Measurements from ENCODE around the gene ARHGEF33. TPM values are rescaled to one million over a fixed set of nuclear protein-coding genes. Genes with fewer than 3 reads are reported as not detected.

The ARHGEF33 gene
- total and polyA plus RNA-seq, 2 of the 13 experiments (the other 11 are each of a cell fraction or from before 2014, with no cell fraction given): 0.04 TPM; not detected in 1

- TF ChIP-seq ZNF292 (CRISPR knock-in tag; IDR thresholded peaks at IDR 0.05; ENCODE audit: borderline replicate concordance, low read depth) (peak; percentile 99), HBP1 (CRISPR knock-in tag; IDR thresholded peaks at IDR 0.05; ENCODE audit: low read depth) (peak; percentile 84; the same call in 1 of the 2 replicates), ZNF773 (CRISPR knock-in tag; IDR thresholded peaks at IDR 0.05; ENCODE audit: borderline replicate concordance) (no peak), CREM (IDR thresholded peaks at IDR 0.05) (peak; percentile 78), CREM (CRISPR knock-in tag; IDR thresholded peaks at IDR 0.05) (no peak), TOPORS (CRISPR knock-in tag; IDR thresholded peaks at IDR 0.05) (peak; percentile 89; the same call in 1 of the 2 replicates), ADNP (CRISPR knock-in tag; IDR thresholded peaks at IDR 0.05) (no peak), TBX3 (IDR thresholded peaks at IDR 0.05; ENCODE audit: borderline replicate concordance) (peak; percentile 90), HINFP (CRISPR knock-in tag; IDR thresholded peaks at IDR 0.05; ENCODE audit: low read depth) (peak; percentile 61; the same call in 1 of the 2 replicates), KLF16 (CRISPR knock-in tag; IDR thresholded peaks at IDR 0.05) (no peak; a peak in 2 of 4 replicates), POGK (CRISPR knock-in tag; conservative IDR thresholded peaks at IDR 0.05) (peak; percentile 89; the same call in 1 of the 2 replicates), HMG20B (CRISPR knock-in tag; conservative IDR thresholded peaks at IDR 0.05) (0 out of 2 replicates have a peak, but pooled peaks have one; percentile 39), IKZF5 (CRISPR knock-in tag; IDR thresholded peaks at IDR 0.05) (peak; percentile 37; the same call in 1 of the 2 replicates), PLSCR1 (CRISPR knock-in tag; IDR thresholded peaks at IDR 0.05; ENCODE audit: borderline replicate concordance) (no peak; the same call in 1 of the 2 replicates), PAX8 (CRISPR knock-in tag; IDR thresholded peaks at IDR 0.05; ENCODE audit: borderline replicate concordance) (peak; percentile 41), REXO4 (CRISPR knock-in tag; IDR thresholded peaks at IDR 0.05; ENCODE audit: borderline replicate concordance) (0 out of 2 replicates have a peak, but pooled peaks have one; percentile 29), ZNF629 (CRISPR knock-in tag; conservative IDR thresholded peaks at IDR 0.05) (peak; percentile 53; the same call in 1 of the 2 replicates), ZNF788 (CRISPR knock-in tag; IDR thresholded peaks at IDR 0.05; ENCODE audit: borderline replicate concordance) (peak; percentile 95), MEIS2 (CRISPR knock-in tag; IDR thresholded peaks at IDR 0.05) (peak; percentile 87; the same call in 1 of the 2 replicates), ARNTL (CRISPR knock-in tag; IDR thresholded peaks at IDR 0.05) (0 out of 2 replicates have a peak, but pooled peaks have one; percentile 26), NR2F1 (CRISPR knock-in tag; IDR thresholded peaks at IDR 0.05) (peak; percentile 5 to 59; a peak in 1 of 4 replicates), NR2F6 (IDR thresholded peaks at IDR 0.05) (peak; percentile 68; the same call in 1 of the 2 replicates), NR2F6 (CRISPR knock-in tag; IDR thresholded peaks at IDR 0.05) (peak; percentile 83; the same call in 1 of the 2 replicates)
These were observed 13.9 kb upstream of the ARHGEF33 start, which contains the start of the genes DHX57 and MORN2 (continued) for GRCh38 chr2:38875576-38876367.
